ENCODE data around the gene ARID1A.

The ARID1A gene

GRCh38 chr1:26754086-26754874 lies 58.5 kb downstream of the ARID1A start:
- Mint-ChIP-seq H3K27me3 (no peaks in the 10 kb centered on the region), H3K4me1 (peaks cover 55% of the 10 kb centered on the region), H3K4me3 (no peak overlapping the region), H3K9me3 (no peaks in the 10 kb centered on the region), H3K27ac (no peak overlapping the region)
- no peak for DNase-seq
- ATAC-seq = no peak

DNA sequence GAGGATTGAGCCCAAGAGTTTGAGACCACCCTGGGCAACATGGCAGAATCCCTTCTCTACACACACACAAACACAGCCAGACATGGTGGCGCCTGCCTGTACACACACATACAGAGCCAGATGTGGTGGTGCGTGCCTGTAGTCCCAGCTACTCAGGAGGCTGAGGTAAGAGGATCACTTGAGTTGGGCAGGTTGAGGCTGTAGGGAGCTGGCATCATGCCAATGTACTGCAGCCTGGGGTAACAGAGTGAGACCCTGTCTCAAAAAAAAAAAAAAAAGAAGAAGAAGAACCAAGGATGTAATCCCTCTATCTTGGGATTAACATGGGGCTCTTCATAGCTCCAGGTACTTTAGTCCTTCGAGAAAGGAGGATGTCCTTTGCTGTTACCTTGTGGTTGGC lies 62.5 kb downstream of the ARID1A start:
- H3K4me3 Mint-ChIP-seq = no peak overlapping the region
- H3K4me1 Mint-ChIP-seq = peaks cover 31% of the 10 kb centered on the region
- no peaks in the 10 kb centered on the region for H3K27me3 Mint-ChIP-seq
- H3K27ac Mint-ChIP-seq = peak overlapping the region in 1 of 2 donors; percentile 42
- DNase-seq (no peak), ATAC-seq (no peak)
- H3K9me3 Mint-ChIP-seq = no peaks in the 10 kb centered on the region

DNA sequence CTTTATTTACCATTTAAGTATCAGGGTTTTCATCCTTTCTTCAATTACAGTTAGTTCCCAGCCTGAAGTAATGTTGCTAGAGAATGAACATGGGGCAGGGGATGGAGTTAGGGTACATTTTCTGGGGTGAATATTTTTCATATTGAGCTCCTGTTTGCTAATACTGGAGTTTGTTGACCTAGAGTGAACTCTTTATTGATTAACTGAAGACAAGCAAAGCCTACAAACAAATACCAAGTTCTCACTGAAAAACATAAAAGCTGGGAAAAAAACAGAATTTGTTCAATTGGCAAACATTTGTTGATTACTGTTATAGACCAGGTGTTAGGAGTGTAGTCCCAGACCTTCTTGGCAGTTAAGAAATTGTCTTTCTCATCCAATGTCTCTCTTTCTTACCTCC lies 63.7 kb downstream of the ARID1A start:
- Mint-ChIP-seq H3K27me3 (no peaks in the 10 kb centered on the region), H3K27ac (peak overlapping the region in 1 of 2 donors; percentile 86), H3K4me3 (no peak overlapping the region), H3K9me3 (no peaks in the 10 kb centered on the region), H3K4me1 (peaks cover 29% of the 10 kb centered on the region)
- DNase-seq (no peak), ATAC-seq (no peak)

GRCh38 chr1:26761217-26761616 lies 65.4 kb downstream of the ARID1A start:
- DNase-seq = no peak
- Mint-ChIP-seq H3K27me3 (no peaks in the 10 kb centered on the region), H3K9me3 (no peaks in the 10 kb centered on the region), H3K4me1 (peaks cover 31% of the 10 kb centered on the region), H3K4me3 (no peak overlapping the region), H3K27ac (peak overlapping the region in 1 of 2 donors; percentile 94)
- no peak for ATAC-seq

DNA sequence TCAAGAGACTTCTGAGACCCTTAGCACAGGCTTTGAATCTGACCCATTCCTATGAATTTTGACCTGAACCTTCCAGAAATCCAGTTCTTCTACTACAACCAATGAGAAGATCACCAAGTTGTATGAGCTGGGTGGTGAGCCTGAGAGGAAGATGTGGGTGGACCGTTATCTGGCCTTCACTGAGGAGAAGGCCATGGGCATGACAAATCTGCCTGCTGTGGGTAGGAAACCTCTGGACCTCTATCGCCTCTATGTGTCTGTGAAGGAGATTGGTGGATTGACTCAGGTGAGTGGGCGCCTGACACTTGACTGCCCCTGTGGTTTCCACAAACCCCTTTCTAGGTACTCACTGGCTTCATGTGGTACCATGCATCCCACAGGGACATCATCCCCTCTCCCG lies 71.9 kb downstream of the ARID1A start:
- peak overlapping the region; percentile 61 to 85 for H3K27ac Mint-ChIP-seq
- no peak for DNase-seq
- no peaks in the 10 kb centered on the region for H3K9me3 Mint-ChIP-seq
- H3K4me1 Mint-ChIP-seq = peaks cover 68% of the 10 kb centered on the region
- H3K27me3 Mint-ChIP-seq = no peaks in the 10 kb centered on the region
- ATAC-seq = peak; percentile 53
- H3K4me3 Mint-ChIP-seq = no peak overlapping the region

DNA sequence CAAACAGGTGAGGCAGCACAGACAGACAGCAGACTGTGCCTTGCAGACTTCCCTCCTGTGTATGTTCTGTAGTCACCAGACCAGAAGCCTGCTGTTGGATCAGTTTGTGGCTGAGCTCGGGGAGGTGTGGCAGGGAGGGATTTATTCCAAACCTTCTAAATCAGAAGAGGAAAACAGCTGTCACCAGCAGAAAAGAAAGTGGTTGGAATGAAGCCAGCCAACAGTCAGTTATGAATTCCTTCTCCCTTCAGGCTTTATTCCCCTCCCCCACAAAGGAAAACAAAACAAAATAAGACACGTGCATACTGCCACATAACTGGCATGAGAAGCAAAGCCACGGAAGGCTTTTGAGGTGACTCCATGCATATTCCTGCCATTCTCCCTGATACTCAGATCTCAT lies 72.9 kb downstream of the ARID1A start:
- peaks cover 60% of the 10 kb centered on the region for H3K4me1 Mint-ChIP-seq
- ATAC-seq = no peak
- peak overlapping the region; percentile 73 to 93 for H3K27ac Mint-ChIP-seq
- no peak overlapping the region for H3K4me3 Mint-ChIP-seq
- H3K27me3 Mint-ChIP-seq = no peaks in the 10 kb centered on the region
- no peak for DNase-seq
- H3K9me3 Mint-ChIP-seq = no peaks in the 10 kb centered on the region

GRCh38 chr1:26771285-26771642 lies 75.4 kb downstream of the ARID1A start:
- Mint-ChIP-seq H3K9me3 (no peaks in the 10 kb centered on the region), H3K27me3 (no peaks in the 10 kb centered on the region), H3K4me3 (no peak overlapping the region), H3K27ac (peak overlapping the region; percentile 84 to 95), H3K4me1 (peaks cover 64% of the 10 kb centered on the region)
- no peak for DNase-seq
- ATAC-seq = peak; percentile 37

DNA sequence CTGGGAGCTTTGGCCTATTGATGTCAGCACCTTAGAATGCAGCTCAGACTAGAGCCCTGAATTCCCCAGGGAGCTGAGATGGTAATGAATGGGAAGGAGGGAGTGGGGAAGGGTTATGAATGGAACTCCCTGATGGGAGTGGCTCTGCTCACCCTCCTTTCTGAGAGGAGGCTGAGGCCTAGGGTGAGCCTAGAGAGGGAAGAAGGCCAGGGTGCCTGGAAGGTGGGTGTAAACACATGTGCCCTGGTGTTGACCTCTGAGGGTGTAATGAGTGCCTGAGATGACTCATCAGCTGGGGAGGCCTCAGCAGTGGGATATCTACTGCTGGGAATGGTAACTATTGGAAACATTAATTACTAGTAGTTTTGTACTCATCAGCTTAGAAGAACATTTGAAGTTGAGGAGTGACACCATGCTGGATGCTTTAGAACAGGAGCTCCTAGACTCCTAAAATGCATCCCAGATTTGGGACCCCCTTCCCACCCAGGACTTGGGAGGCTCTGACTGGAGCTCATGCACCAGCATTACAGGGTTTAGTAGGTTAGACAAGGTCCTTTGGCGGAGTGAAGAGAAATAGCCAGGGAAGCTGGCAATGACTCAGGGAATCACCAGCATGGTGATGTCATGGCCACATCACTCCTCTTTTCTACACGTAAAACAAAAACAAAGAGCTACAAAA lies 76.0 kb downstream of the ARID1A start:
- Mint-ChIP-seq H3K27me3 (no peaks in the 10 kb centered on the region), H3K27ac (peak overlapping the region; percentile 84 to 95), H3K4me3 (peak overlapping the region in 1 of 2 donors; percentile 8), H3K4me1 (peaks cover 61% of the 10 kb centered on the region), H3K9me3 (no peaks in the 10 kb centered on the region)
- DNase-seq = peak in 1 of 2 donors; percentile 23
- peak; percentile 86 for ATAC-seq

GRCh38 chr1:26772687-26773086 lies 76.9 kb downstream of the ARID1A start:
- peaks cover 52% of the 10 kb centered on the region for H3K4me1 Mint-ChIP-seq
- H3K27me3 Mint-ChIP-seq = no peaks in the 10 kb centered on the region
- no peak overlapping the region for H3K4me3 Mint-ChIP-seq
- H3K27ac Mint-ChIP-seq = peak overlapping the region in 1 of 2 donors; percentile 49
- no peak for ATAC-seq
- no peak for DNase-seq
- H3K9me3 Mint-ChIP-seq = no peaks in the 10 kb centered on the region

- H3K27me3 Mint-ChIP-seq = no peaks in the 10 kb centered on the region
- ATAC-seq (no peak), DNase-seq (no peak)
- peak overlapping the region in 1 of 2 donors; percentile 91 for H3K27ac Mint-ChIP-seq
- H3K9me3 Mint-ChIP-seq = no peaks in the 10 kb centered on the region
- H3K4me1 Mint-ChIP-seq = peaks cover 48% of the 10 kb centered on the region
- H3K4me3 Mint-ChIP-seq = peak overlapping the region in 1 of 2 donors; percentile 39
These were observed 78.6 kb downstream of the ARID1A start for GRCh38 chr1:26774462-26774861.

- Mint-ChIP-seq H3K4me3 (no peak overlapping the region), H3K27ac (no peak overlapping the region), H3K27me3 (no peaks in the 10 kb centered on the region), H3K4me1 (peaks cover 43% of the 10 kb centered on the region), H3K9me3 (no peaks in the 10 kb centered on the region)
- ATAC-seq (no peak), DNase-seq (no peak)
These were observed 79.9 kb downstream of the ARID1A start for GRCh38 chr1:26775666-26776065.

DNA sequence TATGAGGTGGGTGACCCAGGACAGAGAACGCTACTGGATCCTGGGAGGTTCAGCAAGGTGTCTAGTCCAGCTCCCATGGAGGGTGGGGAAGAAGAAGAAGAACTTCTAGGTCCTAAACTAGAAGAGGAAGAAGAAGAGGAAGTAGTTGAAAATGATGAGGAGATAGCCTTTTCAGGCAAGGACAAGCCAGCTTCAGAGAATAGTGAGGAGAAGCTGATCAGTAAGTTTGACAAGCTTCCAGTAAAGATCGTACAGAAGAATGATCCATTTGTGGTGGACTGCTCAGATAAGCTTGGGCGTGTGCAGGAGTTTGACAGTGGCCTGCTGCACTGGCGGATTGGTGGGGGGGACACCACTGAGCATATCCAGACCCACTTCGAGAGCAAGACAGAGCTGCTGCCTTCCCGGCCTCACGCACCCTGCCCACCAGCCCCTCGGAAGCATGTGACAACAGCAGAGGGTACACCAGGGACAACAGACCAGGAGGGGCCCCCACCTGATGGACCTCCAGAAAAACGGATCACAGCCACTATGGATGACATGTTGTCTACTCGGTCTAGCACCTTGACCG lies 83.4 kb downstream of the ARID1A start:
- no peaks in the 10 kb centered on the region for H3K9me3 Mint-ChIP-seq
- H3K4me1 Mint-ChIP-seq = peaks cover 48% of the 10 kb centered on the region
- no peak overlapping the region for H3K4me3 Mint-ChIP-seq

DNA sequence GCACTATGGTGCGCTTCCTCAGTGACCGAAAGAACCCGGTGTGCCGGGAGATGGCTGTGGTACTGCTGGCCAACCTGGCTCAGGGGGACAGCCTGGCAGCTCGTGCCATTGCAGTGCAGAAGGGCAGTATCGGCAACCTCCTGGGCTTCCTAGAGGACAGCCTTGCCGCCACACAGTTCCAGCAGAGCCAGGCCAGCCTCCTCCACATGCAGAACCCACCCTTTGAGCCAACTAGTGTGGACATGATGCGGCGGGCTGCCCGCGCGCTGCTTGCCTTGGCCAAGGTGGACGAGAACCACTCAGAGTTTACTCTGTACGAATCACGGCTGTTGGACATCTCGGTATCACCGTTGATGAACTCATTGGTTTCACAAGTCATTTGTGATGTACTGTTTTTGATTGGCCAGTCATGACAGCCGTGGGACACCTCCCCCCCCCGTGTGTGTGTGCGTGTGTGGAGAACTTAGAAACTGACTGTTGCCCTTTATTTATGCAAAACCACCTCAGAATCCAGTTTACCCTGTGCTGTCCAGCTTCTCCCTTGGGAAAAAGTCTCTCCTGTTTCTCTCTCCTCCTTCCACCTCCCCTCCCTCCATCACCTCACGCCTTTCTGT lies 84.6 kb downstream of the ARID1A start:
- H3K4me1 Mint-ChIP-seq = peaks cover 52% of the 10 kb centered on the region
- DNase-seq (no peak), ATAC-seq (peak; percentile 41)
- peak overlapping the region in 1 of 2 donors; percentile 39 for H3K27ac Mint-ChIP-seq
- H3K9me3 Mint-ChIP-seq = no peaks in the 10 kb centered on the region
- H3K4me3 Mint-ChIP-seq = no peak overlapping the region
- no peaks in the 10 kb centered on the region for H3K27me3 Mint-ChIP-seq

More for the DNA sequence above, 83.4 kb downstream of the ARID1A start:
- Mint-ChIP-seq H3K27me3 (no peaks in the 10 kb centered on the region), H3K27ac (peak overlapping the region; percentile 22 to 60)
- ATAC-seq (no peak), DNase-seq (no peak)

DNA sequence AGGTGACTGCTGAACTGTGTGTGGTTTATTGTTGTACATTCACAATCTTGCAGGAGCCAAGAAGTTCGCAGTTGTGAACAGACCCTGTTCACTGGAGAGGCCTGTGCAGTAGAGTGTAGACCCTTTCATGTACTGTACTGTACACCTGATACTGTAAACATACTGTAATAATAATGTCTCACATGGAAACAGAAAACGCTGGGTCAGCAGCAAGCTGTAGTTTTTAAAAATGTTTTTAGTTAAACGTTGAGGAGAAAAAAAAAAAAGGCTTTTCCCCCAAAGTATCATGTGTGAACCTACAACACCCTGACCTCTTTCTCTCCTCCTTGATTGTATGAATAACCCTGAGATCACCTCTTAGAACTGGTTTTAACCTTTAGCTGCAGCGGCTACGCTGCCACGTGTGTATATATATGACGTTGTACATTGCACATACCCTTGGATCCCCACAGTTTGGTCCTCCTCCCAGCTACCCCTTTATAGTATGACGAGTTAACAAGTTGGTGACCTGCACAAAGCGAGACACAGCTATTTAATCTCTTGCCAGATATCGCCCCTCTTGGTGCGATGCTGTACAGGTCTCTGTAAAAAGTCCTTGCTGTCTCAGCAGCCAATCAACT lies 85.5 kb downstream of the ARID1A start:
- DNase-seq = no peak
- Mint-ChIP-seq H3K9me3 (no peaks in the 10 kb centered on the region), H3K27me3 (no peaks in the 10 kb centered on the region), H3K4me1 (peaks cover 60% of the 10 kb centered on the region), H3K27ac (peak overlapping the region in 1 of 2 donors; percentile 64), H3K4me3 (no peak overlapping the region)
- ATAC-seq = no peak

GRCh38 chr1:26782521-26783212 lies 86.9 kb downstream of the ARID1A start:
- Mint-ChIP-seq H3K27ac (peak overlapping the region in 1 of 2 donors; percentile 59), H3K4me1 (peaks cover 74% of the 10 kb centered on the region), H3K27me3 (no peaks in the 10 kb centered on the region), H3K9me3 (no peaks in the 10 kb centered on the region), H3K4me3 (no peak overlapping the region)
- DNase-seq = no peak
- no peak for ATAC-seq

Measured in stimulated activated naive CD8-positive, alpha-beta T cell treated with anti-CD3 and anti-CD28 coated beads, Interleukin-15, amount 100 ng/mL, for 72 hours (primary cell).